Type B pancreatic cell (in vitro differentiated cells): Measurements from ENCODE around the gene MMEL1. TPM values are rescaled to one million over a fixed set of nuclear protein-coding genes. Genes with fewer than 3 reads are reported as not detected.

ENCODE experiments used
- DNase-seq: peaks from one replicate; pipeline ENCODE4 v3.0.0; 2021; ENCODE audit warnings: mixed read lengths; ENCODE audit not compliant: unreplicated experiment; ENCODE audit errors: extremely low spot score
- H3K27ac Mint-ChIP-seq: 2 replicates; pipeline ENCODE4 v1.8.0; 2021; ENCODE audit warnings: mild to moderate bottlenecking, mixed read lengths
- H3K27me3 Mint-ChIP-seq: 2 replicates; pipeline ENCODE4 v1.8.0; 2021; ENCODE audit warnings: mixed read lengths
- H3K36me3 Mint-ChIP-seq: 2 replicates; pipeline ENCODE4 v1.8.0; 2021; ENCODE audit warnings: mixed read lengths
- H3K4me1 Mint-ChIP-seq: one replicate; pipeline ENCODE4 v1.8.0; 2021; ENCODE audit warnings: mixed read lengths; ENCODE audit not compliant: unreplicated experiment
- H3K4me3 Mint-ChIP-seq: 2 replicates; pipeline ENCODE4 v1.8.0; 2021; ENCODE audit warnings: mild to moderate bottlenecking, mixed read lengths
- H3K9me3 Mint-ChIP-seq: 2 replicates; pipeline ENCODE4 v1.8.0; 2021; ENCODE audit warnings: mixed read lengths
- CTCF ChIP-seq: fragments of 200-600 bp; sonication (generic); conservative IDR thresholded peaks from 2 replicates; pipeline ENCODE4 v1.5.0; 2021; ENCODE audit warnings: antibody characterized with exemption, mild to moderate bottlenecking
- total RNA-seq: library from RNA; stranded (reverse); gene quantifications from 2 replicates; pipeline ENCODE4 v1.2.1, GENCODE V29; 2021; ENCODE audit warnings: low replicate concordance

MMEL1 gene
- total RNA-seq, 1 donor from 2014 or later: 1.1 TPM

- H3K27ac Mint-ChIP-seq: no peak overlapping the region
- TF ChIP-seq CTCF: no peak
- peaks cover 8% of the 10 kb centered on the region for H3K4me1 Mint-ChIP-seq
- peaks cover 16% of the 10 kb centered on the region for H3K9me3 Mint-ChIP-seq
- H3K27me3 Mint-ChIP-seq: peaks cover 18% of the 10 kb centered on the region
- no peak overlapping the region for H3K4me3 Mint-ChIP-seq
- no peak for DNase-seq
- H3K36me3 Mint-ChIP-seq: no peaks in the 10 kb centered on the region
Measured at GRCh38 chr1:2617971-2618470, 14.8 kb downstream of the MMEL1 start.

- TF ChIP-seq CTCF: no peak
- Mint-ChIP-seq H3K27me3 (peaks cover 6% of the 10 kb centered on the region), H3K9me3 (peaks cover 16% of the 10 kb centered on the region), H3K36me3 (no peaks in the 10 kb centered on the region), H3K4me3 (no peak overlapping the region), H3K27ac (no peak overlapping the region), H3K4me1 (peaks cover 8% of the 10 kb centered on the region)
- no peak for DNase-seq
Measured at GRCh38 chr1:2614145-2614544, 18.7 kb downstream of the MMEL1 start.

- DNase-seq: no peak
- Mint-ChIP-seq H3K9me3 (peaks cover 16% of the 10 kb centered on the region), H3K36me3 (no peaks in the 10 kb centered on the region), H3K27ac (no peak overlapping the region), H3K4me3 (no peak overlapping the region), H3K27me3 (peaks cover 6% of the 10 kb centered on the region), H3K4me1 (peaks cover 3% of the 10 kb centered on the region)
- no peak for TF ChIP-seq CTCF
Measured at GRCh38 chr1:2612591-2613365, 20.0 kb downstream of the MMEL1 start.

- Mint-ChIP-seq H3K27ac (no peak overlapping the region), H3K4me1 (no peaks in the 10 kb centered on the region), H3K4me3 (no peak overlapping the region), H3K36me3 (no peaks in the 10 kb centered on the region), H3K9me3 (peaks cover 16% of the 10 kb centered on the region), H3K27me3 (peaks cover 6% of the 10 kb centered on the region)
- no peak for TF ChIP-seq CTCF
- DNase-seq: no peak
Measured at GRCh38 chr1:2611621-2612437, 21.0 kb downstream of the MMEL1 start.

GRCh38 chr1:2611031-2611501 is 21.8 kb downstream of the MMEL1 start:
- H3K27ac Mint-ChIP-seq: no peak overlapping the region
- peaks cover 16% of the 10 kb centered on the region for H3K9me3 Mint-ChIP-seq
- TF ChIP-seq CTCF: no peak
- no peak for DNase-seq
- H3K36me3 Mint-ChIP-seq: no peaks in the 10 kb centered on the region
- peaks cover 6% of the 10 kb centered on the region for H3K27me3 Mint-ChIP-seq
- no peaks in the 10 kb centered on the region for H3K4me1 Mint-ChIP-seq
- H3K4me3 Mint-ChIP-seq: no peak overlapping the region
